B cell (primary cell): ENCODE measurements around the gene MRPL22. TPM values are rescaled to one million over a fixed set of nuclear protein-coding genes. Genes with fewer than 3 reads are reported as not detected.
"Not testable (repeated sequence)": the region's sequence is repeated elsewhere in the genome, so short reads cannot be mapped to it uniquely, and the experiment has no call there.

ENCODE experiments used
- ATAC-seq: fragments of 200-7000 bp; cut with Tn5 transposase; one replicate; pipeline ENCODE4 v1.10.0; 2021; ENCODE audit warnings: low read depth, mild to moderate bottlenecking, moderate number of reproducible peaks, moderate library complexity
- CTCF ChIA-PET: fragments of 350-600 bp; sonication (Branson Sonifier 250); formaldehyde crosslinking; loops from one replicate; lab custom pipeline; 2021; ENCODE audit warnings: antibody characterized with exemption, inconsistent platforms; lab: Charles Lee
- POLR2A ChIA-PET: fragments of 350-600 bp; sonication (Branson Sonifier 250); formaldehyde crosslinking; loops from one replicate; lab custom pipeline; 2021; ENCODE audit warnings: antibody characterized with exemption; lab: Charles Lee
- DNase-seq: peaks from one replicate; pipeline ENCODE4 v3.0.0; 2013
- H2AFZ ChIP-seq: 2 replicates; pipeline ENCODE4 v1.6.1; 2012; ENCODE audit warnings: mild to moderate bottlenecking, low read depth, low read length; ENCODE audit not compliant: insufficient read depth, poor library complexity, severe bottlenecking
- H3K27ac ChIP-seq, 2 donors: 1 replicate in 1 of 2; 2 replicates in 1 of 2; pipeline ENCODE4 v1.5.1; 2012 to 2013; ENCODE audit warnings: low read length in 2 of 2, mild to moderate bottlenecking in 2 of 2, moderate library complexity in 1 of 2
- H3K27me3 ChIP-seq, 4 experiments: fragments of 200-600 bp in 1 of 4; sonication (generic) in 1 of 4; replicated peaks in 1 of 4; 1 replicate in 2 of 4; 2 replicates in 2 of 4; pipeline versions ENCODE4 v1.6.1 to v1.7.0; 2013 to 2016; ENCODE audit warnings: low read length in 3 of 4, mild to moderate bottlenecking in 2 of 4, mixed read lengths in 1 of 4, moderate library complexity in 1 of 4; ENCODE audit not compliant: insufficient read depth in 4 of 4, control insufficient read depth in 3 of 4; ENCODE audit errors: control extremely low read depth in 1 of 4
- H3K36me3 ChIP-seq, 2 experiments: replicated peaks in 1 of 2; 1 replicate in 1 of 2; 2 replicates in 1 of 2; pipeline versions ENCODE4 v1.6.1 to v1.7.1; 2013; ENCODE audit warnings: low read length in 1 of 2; ENCODE audit not compliant: insufficient read depth in 2 of 2, control insufficient read depth in 1 of 2; ENCODE audit errors: control extremely low read depth in 1 of 2, extremely low read depth in 1 of 2
- H3K4me1 ChIP-seq, 2 donors: fragments of 200-600 bp in 1 of 2; sonication (generic) in 1 of 2; 1 replicate in 1 of 2; 2 replicates in 1 of 2; pipeline versions ENCODE4 v1.5.1 to v1.6.1; 2013 to 2017; ENCODE audit warnings: low read length in 2 of 2; ENCODE audit not compliant: control insufficient read depth in 2 of 2, insufficient read depth in 2 of 2
- H3K4me2 ChIP-seq: replicated peaks from 2 replicates; pipeline ENCODE3; 2012; ENCODE audit warnings: mild to moderate bottlenecking, low read depth, low read length; ENCODE audit not compliant: poor library complexity, severe bottlenecking
- H3K4me3 ChIP-seq, 5 experiments: fragments of 200-600 bp in 1 of 5; sonication (generic) in 1 of 5; 1 replicate in 3 of 5; 2 replicates in 2 of 5; pipeline versions ENCODE4 v1.5.1 to v1.7.0; 2011 to 2016; ENCODE audit warnings: low read length in 4 of 5, mild to moderate bottlenecking in 4 of 5, low read depth in 2 of 5, control low read depth in 1 of 5, moderate library complexity in 1 of 5; ENCODE audit not compliant: insufficient read depth in 1 of 5; ENCODE audit errors: control extremely low read depth in 1 of 5, extremely low read depth in 1 of 5
- H3K79me2 ChIP-seq: fragments of 200-600 bp; sonication (generic); one replicate; pipeline ENCODE4 v1.6.0; 2016; ENCODE audit warnings: low read length; ENCODE audit not compliant: control insufficient read depth, insufficient read depth
- H3K9ac ChIP-seq: fragments of 200-600 bp; sonication (generic); 2 replicates; pipeline ENCODE4 v1.6.1; 2017; ENCODE audit warnings: mild to moderate bottlenecking, low read length, moderate library complexity
- H3K9me3 ChIP-seq, 3 donors: one replicate each; pipeline versions ENCODE4 v1.6.1 to v1.7.1; 2013; ENCODE audit warnings: low read length in 2 of 3; ENCODE audit not compliant: control insufficient read depth in 2 of 3, insufficient read depth in 1 of 3; ENCODE audit errors: control extremely low read depth in 1 of 3
- H4K20me1 ChIP-seq: 2 replicates; pipeline ENCODE4 v1.6.0; 2012; ENCODE audit warnings: mild to moderate bottlenecking, low read length; ENCODE audit not compliant: insufficient read depth, control insufficient read depth, poor library complexity, severe bottlenecking
- H3K27ac Mint-ChIP-seq: one replicate; pipeline ENCODE4 v1.8.0; 2021; ENCODE audit warnings: mixed read lengths
- H3K27me3 Mint-ChIP-seq: one replicate; pipeline ENCODE4 v1.8.0; 2021; ENCODE audit warnings: mixed read lengths
- H3K4me1 Mint-ChIP-seq: one replicate; pipeline ENCODE4 v1.8.0; 2021; ENCODE audit warnings: mixed read lengths
- H3K4me3 Mint-ChIP-seq: one replicate; pipeline ENCODE4 v1.8.0; 2021; ENCODE audit warnings: mixed read lengths
- H3K9me3 Mint-ChIP-seq: one replicate; pipeline ENCODE4 v1.8.0; 2022; ENCODE audit warnings: mixed read lengths; ENCODE audit not compliant: insufficient read depth
- EZH2 ChIP-seq: IDR thresholded peaks from 2 replicates; pipeline ENCODE4 v1.6.1; 2012; ENCODE audit warnings: borderline replicate concordance, low read depth, mild to moderate bottlenecking, moderate library complexity, low read length; ENCODE audit not compliant: insufficient read depth, poor library complexity, severe bottlenecking
- WGBS: methylation state at CpG from one replicate; pipeline ENCODE4 v1.1.5; 2013; ENCODE audit warnings: missing lambda C conversion rate; ENCODE audit not compliant: insufficient coverage; 5-methylcytosine and 5-hydroxymethylcytosine counted together
- intact Hi-C: fragments of 100-400 bp; cut with micrococcal nuclease; formaldehyde crosslinking; loops from one replicate; pipeline ENCODE4 v1.10.0; 2022
- polyA plus RNA-seq: library from polyadenylated mRNA; depleted of rRNA; stranded (reverse); fragments of >200 nt; gene quantifications from 2 replicates; pipeline ENCODE4 v1.2.3, GENCODE V29; 2012
- total RNA-seq, 2 donors: library from RNA; stranded (reverse); fragments of 120-200 nt in 1 of 2; gene quantifications; 1 replicate in 1 of 2; 2 replicates in 1 of 2; pipeline versions ENCODE4 v1.2.3 to v1.2.4, GENCODE V29; 2013 to 2022
- TF ChIP-seq, protein P1 (sequence below): fragments of 200-600 bp; IDR thresholded peaks from one replicate; pipeline ENCODE4 v1.8.0; 2022; ENCODE audit warnings: antibody characterized with exemption, mild to moderate bottlenecking

The MRPL22 gene
- total and polyA plus RNA-seq, 2 donors (not counting 1 experiment from before 2014, with no cell fraction given), result 18.8 to 21.4 TPM

DNA sequence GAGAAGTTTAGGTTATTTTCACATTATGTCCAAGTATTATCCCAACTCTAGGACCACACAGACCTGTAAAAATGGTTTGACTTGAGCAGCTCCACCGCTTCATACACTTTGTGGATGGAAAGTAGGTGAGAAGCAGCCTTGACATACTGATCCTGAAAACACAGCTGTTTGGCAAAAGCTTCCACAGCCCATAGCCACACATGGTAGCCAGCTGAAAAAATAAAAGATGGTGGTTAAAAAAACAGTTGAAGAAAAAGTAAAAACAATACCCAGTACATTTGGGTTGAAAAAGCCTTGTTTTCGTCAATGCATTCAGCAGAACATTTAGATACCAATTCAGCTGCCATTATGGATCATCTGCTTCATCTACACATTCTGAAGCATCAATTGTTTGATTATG lies 39.6 kb upstream of the MRPL22 start:
- Histone ChIP-seq H3K9me3 (no peaks in the 10 kb centered on the region), H3K27ac (no peak overlapping the region), H3K79me2 (no peaks in the 10 kb centered on the region), H3K4me3 (no peak overlapping the region), H3K27me3 (no peaks in the 10 kb centered on the region), H3K36me3 (peaks cover 18 to 73% of the 10 kb centered on the region in 2 experiments), H4K20me1 (no peaks in the 10 kb centered on the region), H2AFZ (no peak overlapping the region), H3K4me2 (no peak overlapping the region), H3K9ac (no peak overlapping the region), H3K4me1 (no peaks in the 10 kb centered on the region)
- intact Hi-C loops, result no loop called here
- DNase-seq (no peak), ATAC-seq (no peak)
- no CpG with 5 or more reads among the region's 2 CpGs for WGBS
- H3K27ac Mint-ChIP-seq, result no peak overlapping the region
- POLR2A ChIA-PET, result no interaction called here
- CTCF ChIA-PET, result interaction anchor here (0.6 kb wide), 1 partner anchor 255 kb away, joined by 3 read pairs; no protein-coding TSS in a partner anchor
- H3K4me3 Mint-ChIP-seq, result no peak overlapping the region
- no peaks in the 10 kb centered on the region for H3K9me3 Mint-ChIP-seq
- TF ChIP-seq, protein P1, sequence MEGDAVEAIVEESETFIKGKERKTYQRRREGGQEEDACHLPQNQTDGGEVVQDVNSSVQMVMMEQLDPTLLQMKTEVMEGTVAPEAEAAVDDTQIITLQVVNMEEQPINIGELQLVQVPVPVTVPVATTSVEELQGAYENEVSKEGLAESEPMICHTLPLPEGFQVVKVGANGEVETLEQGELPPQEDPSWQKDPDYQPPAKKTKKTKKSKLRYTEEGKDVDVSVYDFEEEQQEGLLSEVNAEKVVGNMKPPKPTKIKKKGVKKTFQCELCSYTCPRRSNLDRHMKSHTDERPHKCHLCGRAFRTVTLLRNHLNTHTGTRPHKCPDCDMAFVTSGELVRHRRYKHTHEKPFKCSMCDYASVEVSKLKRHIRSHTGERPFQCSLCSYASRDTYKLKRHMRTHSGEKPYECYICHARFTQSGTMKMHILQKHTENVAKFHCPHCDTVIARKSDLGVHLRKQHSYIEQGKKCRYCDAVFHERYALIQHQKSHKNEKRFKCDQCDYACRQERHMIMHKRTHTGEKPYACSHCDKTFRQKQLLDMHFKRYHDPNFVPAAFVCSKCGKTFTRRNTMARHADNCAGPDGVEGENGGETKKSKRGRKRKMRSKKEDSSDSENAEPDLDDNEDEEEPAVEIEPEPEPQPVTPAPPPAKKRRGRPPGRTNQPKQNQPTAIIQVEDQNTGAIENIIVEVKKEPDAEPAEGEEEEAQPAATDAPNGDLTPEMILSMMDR, result no peak
- TF ChIP-seq EZH2, result no peak
- no peaks in the 10 kb centered on the region for H3K4me1 Mint-ChIP-seq
- no peaks in the 10 kb centered on the region for H3K27me3 Mint-ChIP-seq

DNA sequence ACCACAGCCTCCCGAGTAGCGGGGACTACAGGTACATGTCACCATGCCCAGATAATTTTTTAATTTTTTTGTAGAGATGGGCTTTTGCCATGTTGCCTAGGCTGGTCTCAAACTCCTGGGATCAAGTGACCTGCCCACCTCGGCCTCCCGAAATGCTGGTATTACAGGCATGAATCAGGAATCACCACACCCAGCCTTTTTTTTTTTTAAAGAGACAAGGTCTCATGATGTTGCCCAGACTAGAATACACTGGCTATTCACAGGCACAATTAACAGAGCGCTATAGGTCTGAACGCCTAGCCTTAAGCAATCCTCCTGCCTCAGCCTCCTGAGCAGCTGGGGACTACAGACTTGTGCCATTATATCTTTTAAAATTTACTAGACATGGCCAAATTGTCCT lies 39.0 kb upstream of the MRPL22 start:
- POLR2A ChIA-PET, result no interaction called here
- TF ChIP-seq, protein P1, result no peak
- TF ChIP-seq EZH2, result no peak

DNA sequence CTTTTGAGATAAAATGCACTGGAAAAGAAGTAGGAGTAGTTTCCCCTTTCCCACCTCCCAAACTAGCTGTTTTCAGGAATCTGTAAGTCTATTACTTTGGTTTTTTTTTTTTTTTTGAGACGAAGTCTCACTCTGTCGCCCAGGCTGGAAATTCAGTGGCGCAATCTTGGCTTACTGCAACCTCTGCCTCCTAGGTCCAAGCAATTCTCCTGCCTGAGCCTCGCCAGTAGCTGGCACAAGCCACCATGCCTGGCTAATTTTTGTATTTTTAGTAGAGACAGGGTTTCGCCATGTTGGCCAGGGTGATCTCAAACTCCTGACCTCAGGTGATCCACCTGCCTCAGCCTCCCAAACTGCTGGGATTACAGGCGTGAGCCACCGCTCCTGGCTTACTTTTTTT lies 35.3 kb upstream of the MRPL22 start:
- H3K4me1 Mint-ChIP-seq, DNase-seq, H3K9me3 Mint-ChIP-seq, intact Hi-C loops, H3K4me3 ChIP-seq, H3K9me3 ChIP-seq, H3K79me2 ChIP-seq, H3K4me1 ChIP-seq, H2AFZ ChIP-seq, H3K27ac Mint-ChIP-seq, H3K9ac ChIP-seq, CTCF ChIA-PET, ATAC-seq, H3K27ac ChIP-seq, POLR2A ChIA-PET, H3K27me3 Mint-ChIP-seq, H3K4me2 ChIP-seq, H3K4me3 Mint-ChIP-seq, H3K27me3 ChIP-seq, H4K20me1 ChIP-seq: not testable (repeated sequence)
- H3K36me3 ChIP-seq, result peaks cover 12 to 72% of the 10 kb centered on the region in 2 experiments
- WGBS, result 100% methylated on average over 3 of the region's 7 CpGs

More for the DNA sequence above, 39.0 kb upstream of the MRPL22 start:
- H3K4me1 ChIP-seq, result no peaks in the 10 kb centered on the region
- 100% methylated on average over 2 of the region's 6 CpGs for WGBS
- Mint-ChIP-seq H3K4me1 (no peaks in the 10 kb centered on the region), H3K9me3 (no peaks in the 10 kb centered on the region), H3K27ac (no peak overlapping the region), H3K4me3 (no peak overlapping the region), H3K27me3 (no peaks in the 10 kb centered on the region)
- H3K79me2 ChIP-seq, result no peaks in the 10 kb centered on the region
- H2AFZ ChIP-seq, result no peak overlapping the region
- H3K4me2 ChIP-seq, result no peak overlapping the region
- no peaks in the 10 kb centered on the region for H4K20me1 ChIP-seq
- no peaks in the 10 kb centered on the region for H3K27me3 ChIP-seq
- H3K27ac ChIP-seq, result no peak overlapping the region
- CTCF ChIA-PET, result interaction anchor here (0.6 kb wide), 1 partner anchor 256 kb away, joined by 3 read pairs; no protein-coding TSS in a partner anchor
- no peak overlapping the region for H3K4me3 ChIP-seq
- H3K36me3 ChIP-seq, result peaks cover 20 to 71% of the 10 kb centered on the region in 2 experiments
- intact Hi-C loops, result no loop called here
- no peak for ATAC-seq
- no peak for DNase-seq
- H3K9ac ChIP-seq, result no peak overlapping the region
- H3K9me3 ChIP-seq, result no peaks in the 10 kb centered on the region
